WTC11 (cell line): ENCODE measurements around the gene ACTRT2. TPM values are rescaled to one million over a fixed set of nuclear protein-coding genes. Genes with fewer than 3 reads are reported as not detected.

Experiments used
- ATAC-seq: fragments of 200-7000 bp; cut with Tn5 transposase; 2 replicates; pipeline ENCODE4 v1.10.0; 2021; ENCODE audit warnings: mild to moderate bottlenecking, moderate library complexity
- CTCF ChIA-PET: fragments of 300-600 bp; sonication (Branson Sonifier 250); formaldehyde crosslinking; loops from one replicate; lab custom pipeline; 2021; ENCODE audit warnings: antibody characterized with exemption; lab: Charles Lee
- POLR2A ChIA-PET: fragments of 350-600 bp; sonication (Branson Sonifier 250); formaldehyde crosslinking; loops from one replicate; lab custom pipeline; 2021; ENCODE audit warnings: antibody characterized with exemption; lab: Charles Lee
- DNase-seq: peaks from one replicate; pipeline ENCODE4 v3.0.0; 2021; ENCODE audit warnings: low spot score
- H3K27ac Mint-ChIP-seq: 2 replicates; pipeline ENCODE4 v1.8.0; 2021; ENCODE audit warnings: mixed read lengths
- H3K27me3 Mint-ChIP-seq: 2 replicates; pipeline ENCODE4 v1.8.0; 2021; ENCODE audit warnings: low read depth, mild to moderate bottlenecking, moderate library complexity, mixed read lengths
- H3K36me3 Mint-ChIP-seq: 2 replicates; pipeline ENCODE4 v1.8.0; 2021; ENCODE audit warnings: mixed read lengths
- H3K4me1 Mint-ChIP-seq: 2 replicates; pipeline ENCODE4 v1.8.0; 2022; ENCODE audit warnings: mixed read lengths
- H3K4me3 Mint-ChIP-seq: 2 replicates; pipeline ENCODE4 v1.8.0; 2021; ENCODE audit warnings: mild to moderate bottlenecking, moderate library complexity, mixed read lengths
- H3K9me3 Mint-ChIP-seq: 2 replicates; pipeline ENCODE4 v1.8.0; 2021; ENCODE audit warnings: mixed read lengths
- EMX1 ChIP-seq: fragments of 250-450 bp; sonication (Bioruptor Pico); IDR thresholded peaks from 2 replicates; pipeline ENCODE4 v1.8.0; 2021; ENCODE audit warnings: mild to moderate bottlenecking
- ETV6 ChIP-seq: sonication (generic); formaldehyde crosslinking; IDR thresholded peaks from 2 replicates; pipeline ENCODE4 v1.8.1; 2022; ENCODE audit warnings: mild to moderate bottlenecking, missing genetic modification reagents
- FOXK1 ChIP-seq: sonication (generic); formaldehyde crosslinking; IDR thresholded peaks from 2 replicates; pipeline ENCODE4 v1.8.0; 2022; ENCODE audit warnings: mild to moderate bottlenecking, moderate library complexity, missing genetic modification reagents
- JUN ChIP-seq: sonication (generic); formaldehyde crosslinking; IDR thresholded peaks from 2 replicates; pipeline ENCODE4 v1.8.0; 2023; ENCODE audit warnings: mild to moderate bottlenecking, missing genetic modification reagents
- KAT7 ChIP-seq: sonication (generic); formaldehyde crosslinking; IDR thresholded peaks from 2 replicates; pipeline ENCODE4 v1.8.1; 2023; ENCODE audit warnings: missing genetic modification reagents, mild to moderate bottlenecking, borderline replicate concordance
- NFATC4 ChIP-seq: fragments of 250-450 bp; sonication (Bioruptor Pico); IDR thresholded peaks from 2 replicates; pipeline ENCODE4 v1.9.0; 2021; ENCODE audit warnings: mild to moderate bottlenecking
- NFYB ChIP-seq: sonication (generic); formaldehyde crosslinking; conservative IDR thresholded peaks from 2 replicates; pipeline ENCODE4 v1.8.0; 2022; ENCODE audit warnings: low read depth, missing genetic modification reagents
- NR1H2 ChIP-seq: sonication (generic); formaldehyde crosslinking; IDR thresholded peaks from 2 replicates; pipeline ENCODE4 v1.9.0; 2021; ENCODE audit warnings: mild to moderate bottlenecking, moderate library complexity, missing genetic modification reagents
- NR3C1 ChIP-seq: sonication (generic); formaldehyde crosslinking; conservative IDR thresholded peaks from 2 replicates; pipeline ENCODE4 v1.8.1; 2023; ENCODE audit warnings: low read depth, mild to moderate bottlenecking, missing genetic modification reagents
- PRRX2 ChIP-seq: fragments of 250-450 bp; sonication (Bioruptor Pico); IDR thresholded peaks from 2 replicates; pipeline ENCODE4 v1.8.0; 2021; ENCODE audit warnings: mild to moderate bottlenecking
- RELA ChIP-seq: sonication (generic); formaldehyde crosslinking; IDR thresholded peaks from 2 replicates; pipeline ENCODE4 v1.8.1; 2022; ENCODE audit warnings: missing genetic modification reagents, mild to moderate bottlenecking, borderline replicate concordance
- TEAD1 ChIP-seq: sonication (generic); formaldehyde crosslinking; IDR thresholded peaks from 2 replicates; pipeline ENCODE4 v1.8.0; 2022; ENCODE audit warnings: mild to moderate bottlenecking, missing genetic modification reagents
- TEAD4 ChIP-seq: sonication (generic); formaldehyde crosslinking; IDR thresholded peaks from 2 replicates; pipeline ENCODE4 v1.8.0; 2022; ENCODE audit warnings: mild to moderate bottlenecking, missing genetic modification reagents
- ZNF121 ChIP-seq: sonication (generic); formaldehyde crosslinking; IDR thresholded peaks from 2 replicates; pipeline ENCODE4 v1.8.0; 2023; ENCODE audit warnings: missing genetic modification reagents
- ZNF219 ChIP-seq: sonication (generic); formaldehyde crosslinking; IDR thresholded peaks from 2 replicates; pipeline ENCODE4 v1.8.0; 2023; ENCODE audit warnings: missing genetic modification reagents, mild to moderate bottlenecking, borderline replicate concordance
- ZNF423 ChIP-seq: fragments of 250-450 bp; sonication (Bioruptor Pico); IDR thresholded peaks from 2 replicates; pipeline ENCODE4 v2.1.2; 2022; ENCODE audit warnings: mild to moderate bottlenecking, moderate library complexity
- total RNA-seq: library from RNA; stranded (reverse); gene quantifications from 3 replicates; pipeline ENCODE4 v1.2.3, GENCODE V29; 2021
- TF ChIP-seq, protein P1 (sequence below): sonication (generic); formaldehyde crosslinking; IDR thresholded peaks from 2 replicates; pipeline ENCODE4 v1.8.1; 2022; ENCODE audit warnings: low read depth, mild to moderate bottlenecking, moderate library complexity, missing genetic modification reagents, borderline replicate concordance
- TF ChIP-seq, protein P2 (sequence below): sonication (generic); formaldehyde crosslinking; IDR thresholded peaks from 2 replicates; pipeline ENCODE4 v1.8.0; 2022; ENCODE audit warnings: mild to moderate bottlenecking, missing genetic modification reagents
- TF ChIP-seq, protein P3 (sequence below): sonication (generic); formaldehyde crosslinking; IDR thresholded peaks from 2 replicates; pipeline ENCODE4 v1.8.1; 2023; ENCODE audit warnings: mild to moderate bottlenecking, missing genetic modification reagents, moderate library complexity
- TF ChIP-seq, protein P4 (sequence below): sonication (generic); formaldehyde crosslinking; IDR thresholded peaks from 2 replicates; pipeline ENCODE4 v1.8.1; 2022; ENCODE audit warnings: low read depth, missing genetic modification reagents, borderline replicate concordance
- TF ChIP-seq, protein P5 (sequence below): sonication (generic); formaldehyde crosslinking; IDR thresholded peaks from 2 replicates; pipeline ENCODE4 v1.8.1; 2023; ENCODE audit warnings: mild to moderate bottlenecking, moderate library complexity, missing genetic modification reagents
- TF ChIP-seq, protein P6 (sequence below): sonication (generic); formaldehyde crosslinking; IDR thresholded peaks from 2 replicates; pipeline ENCODE4 v1.8.0; 2022; ENCODE audit warnings: mild to moderate bottlenecking, missing genetic modification reagents
- TF ChIP-seq, protein P7 (sequence below): sonication (generic); formaldehyde crosslinking; conservative IDR thresholded peaks from 2 replicates; pipeline ENCODE4 v1.8.1; 2023; ENCODE audit warnings: mild to moderate bottlenecking, low read depth, missing genetic modification reagents, moderate library complexity

The ACTRT2 gene
- total RNA-seq, 1 experiment from 2014 or later: not detected

DNA sequence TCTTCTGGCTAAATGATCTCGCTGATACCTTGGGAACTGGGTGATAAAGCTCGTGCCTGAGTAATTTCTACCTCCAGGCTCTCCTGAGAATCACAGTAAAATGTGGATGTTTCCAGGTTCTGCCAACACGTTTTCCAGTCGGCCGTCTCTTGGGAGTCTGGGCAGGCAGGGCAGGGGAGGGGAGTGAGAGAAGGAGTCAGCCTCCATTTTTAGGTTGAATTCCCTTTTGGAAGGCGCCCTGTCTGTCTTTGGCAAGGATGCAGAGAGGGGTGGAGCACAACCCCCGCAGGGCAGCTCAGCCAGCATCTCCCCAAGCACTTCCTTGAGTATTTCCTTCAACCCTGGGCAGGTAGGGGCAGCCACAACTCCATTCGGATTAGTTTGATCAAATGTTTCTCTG is 15.5 kb upstream of the ACTRT2 start (continued):
- TF ChIP-seq, protein P1, sequence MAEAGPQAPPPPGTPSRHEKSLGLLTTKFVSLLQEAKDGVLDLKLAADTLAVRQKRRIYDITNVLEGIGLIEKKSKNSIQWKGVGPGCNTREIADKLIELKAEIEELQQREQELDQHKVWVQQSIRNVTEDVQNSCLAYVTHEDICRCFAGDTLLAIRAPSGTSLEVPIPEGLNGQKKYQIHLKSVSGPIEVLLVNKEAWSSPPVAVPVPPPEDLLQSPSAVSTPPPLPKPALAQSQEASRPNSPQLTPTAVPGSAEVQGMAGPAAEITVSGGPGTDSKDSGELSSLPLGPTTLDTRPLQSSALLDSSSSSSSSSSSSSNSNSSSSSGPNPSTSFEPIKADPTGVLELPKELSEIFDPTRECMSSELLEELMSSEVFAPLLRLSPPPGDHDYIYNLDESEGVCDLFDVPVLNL (CRISPR knock-in tag): no peak
- TF ChIP-seq EMX1 (CRISPR knock-in tag) (no peak), ETV6 (CRISPR knock-in tag) (no peak), RELA (CRISPR knock-in tag) (no peak)
- TF ChIP-seq, protein P2, sequence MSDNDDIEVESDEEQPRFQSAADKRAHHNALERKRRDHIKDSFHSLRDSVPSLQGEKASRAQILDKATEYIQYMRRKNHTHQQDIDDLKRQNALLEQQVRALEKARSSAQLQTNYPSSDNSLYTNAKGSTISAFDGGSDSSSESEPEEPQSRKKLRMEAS (CRISPR knock-in tag): no peak

DNA sequence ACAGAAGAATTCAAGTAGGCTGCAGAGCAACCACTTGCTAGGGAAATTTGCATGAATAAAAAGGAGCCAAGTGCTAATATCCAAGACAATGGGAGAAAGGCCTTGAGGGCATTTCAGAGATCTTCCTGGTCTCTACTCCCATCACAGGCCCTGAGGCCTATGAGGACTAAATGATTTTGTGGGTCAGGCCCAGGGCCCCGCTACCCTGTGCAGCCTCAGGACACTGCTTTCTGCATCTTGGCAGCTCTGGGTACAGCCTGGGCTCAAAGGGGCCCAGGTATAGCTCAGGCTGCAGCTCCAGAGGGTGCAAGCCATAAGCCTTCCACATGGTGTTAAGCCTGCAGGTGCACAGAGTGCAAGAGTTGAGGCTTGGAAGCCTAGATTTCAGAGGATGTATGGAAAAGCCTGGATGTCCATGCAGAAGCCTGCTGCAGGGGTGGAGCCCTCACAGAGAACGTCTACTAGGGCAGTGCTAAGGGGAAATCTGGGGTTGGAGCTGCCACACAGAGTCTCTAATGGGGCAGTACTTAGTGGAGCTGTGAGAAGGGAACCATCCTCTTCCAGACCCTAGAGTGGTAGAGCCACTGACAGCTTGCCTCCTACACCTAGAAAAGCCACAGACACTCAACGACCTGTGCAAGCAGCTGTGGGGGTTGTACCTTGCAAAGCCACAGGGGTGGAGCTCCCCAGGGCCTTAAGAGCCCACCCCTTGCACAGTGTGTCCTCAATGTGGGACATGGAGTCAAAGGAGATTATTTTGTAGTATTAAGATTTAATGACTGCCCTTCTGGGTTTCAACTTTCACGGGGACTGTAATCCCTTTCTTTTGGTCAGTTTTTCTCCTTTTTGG is 13.7 kb upstream of the ACTRT2 start:
- H3K36me3 Mint-ChIP-seq: peaks cover 36% of the 10 kb centered on the region
- no peak overlapping the region for H3K4me3 Mint-ChIP-seq
- no peak overlapping the region for H3K27ac Mint-ChIP-seq
- ATAC-seq (no peak), DNase-seq (no peak)
- TF ChIP-seq, protein P3, sequence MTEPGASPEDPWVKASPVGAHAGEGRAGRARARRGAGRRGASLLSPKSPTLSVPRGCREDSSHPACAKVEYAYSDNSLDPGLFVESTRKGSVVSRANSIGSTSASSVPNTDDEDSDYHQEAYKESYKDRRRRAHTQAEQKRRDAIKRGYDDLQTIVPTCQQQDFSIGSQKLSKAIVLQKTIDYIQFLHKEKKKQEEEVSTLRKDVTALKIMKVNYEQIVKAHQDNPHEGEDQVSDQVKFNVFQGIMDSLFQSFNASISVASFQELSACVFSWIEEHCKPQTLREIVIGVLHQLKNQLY (CRISPR knock-in tag): no peak
- TF ChIP-seq ZNF423 (no peak), RELA (CRISPR knock-in tag) (no peak), NFATC4 (no peak), TEAD1 (CRISPR knock-in tag) (no peak), FOXK1 (CRISPR knock-in tag) (no peak), NR1H2 (CRISPR knock-in tag) (no peak), PRRX2 (CRISPR knock-in tag) (no peak), TEAD4 (no peak), ZNF219 (CRISPR knock-in tag) (no peak), NR3C1 (no peak)
- TF ChIP-seq, protein P4, sequence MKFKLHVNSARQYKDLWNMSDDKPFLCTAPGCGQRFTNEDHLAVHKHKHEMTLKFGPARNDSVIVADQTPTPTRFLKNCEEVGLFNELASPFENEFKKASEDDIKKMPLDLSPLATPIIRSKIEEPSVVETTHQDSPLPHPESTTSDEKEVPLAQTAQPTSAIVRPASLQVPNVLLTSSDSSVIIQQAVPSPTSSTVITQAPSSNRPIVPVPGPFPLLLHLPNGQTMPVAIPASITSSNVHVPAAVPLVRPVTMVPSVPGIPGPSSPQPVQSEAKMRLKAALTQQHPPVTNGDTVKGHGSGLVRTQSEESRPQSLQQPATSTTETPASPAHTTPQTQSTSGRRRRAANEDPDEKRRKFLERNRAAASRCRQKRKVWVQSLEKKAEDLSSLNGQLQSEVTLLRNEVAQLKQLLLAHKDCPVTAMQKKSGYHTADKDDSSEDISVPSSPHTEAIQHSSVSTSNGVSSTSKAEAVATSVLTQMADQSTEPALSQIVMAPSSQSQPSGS (CRISPR knock-in tag): no peak
- TF ChIP-seq, protein P5, sequence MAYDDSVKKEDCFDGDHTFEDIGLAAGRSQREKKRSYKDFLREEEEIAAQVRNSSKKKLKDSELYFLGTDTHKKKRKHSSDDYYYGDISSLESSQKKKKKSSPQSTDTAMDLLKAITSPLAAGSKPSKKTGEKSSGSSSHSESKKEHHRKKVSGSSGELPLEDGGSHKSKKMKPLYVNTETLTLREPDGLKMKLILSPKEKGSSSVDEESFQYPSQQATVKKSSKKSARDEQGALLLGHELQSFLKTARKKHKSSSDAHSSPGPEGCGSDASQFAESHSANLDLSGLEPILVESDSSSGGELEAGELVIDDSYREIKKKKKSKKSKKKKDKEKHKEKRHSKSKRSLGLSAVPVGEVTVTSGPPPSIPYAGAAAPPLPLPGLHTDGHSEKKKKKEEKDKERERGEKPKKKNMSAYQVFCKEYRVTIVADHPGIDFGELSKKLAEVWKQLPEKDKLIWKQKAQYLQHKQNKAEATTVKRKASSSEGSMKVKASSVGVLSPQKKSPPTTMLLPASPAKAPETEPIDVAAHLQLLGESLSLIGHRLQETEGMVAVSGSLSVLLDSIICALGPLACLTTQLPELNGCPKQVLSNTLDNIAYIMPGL (CRISPR knock-in tag): no peak
- H3K27me3 Mint-ChIP-seq: peaks cover 18% of the 10 kb centered on the region
- ChIA-PET POLR2A (no interaction called here), CTCF (interaction anchor here (0.6 kb wide), 1 partner anchor 405 kb away, joined by 3 read pairs; no protein-coding TSS in a partner anchor)
- H3K4me1 Mint-ChIP-seq: no peaks in the 10 kb centered on the region
- peaks cover 52% of the 10 kb centered on the region for H3K9me3 Mint-ChIP-seq

DNA sequence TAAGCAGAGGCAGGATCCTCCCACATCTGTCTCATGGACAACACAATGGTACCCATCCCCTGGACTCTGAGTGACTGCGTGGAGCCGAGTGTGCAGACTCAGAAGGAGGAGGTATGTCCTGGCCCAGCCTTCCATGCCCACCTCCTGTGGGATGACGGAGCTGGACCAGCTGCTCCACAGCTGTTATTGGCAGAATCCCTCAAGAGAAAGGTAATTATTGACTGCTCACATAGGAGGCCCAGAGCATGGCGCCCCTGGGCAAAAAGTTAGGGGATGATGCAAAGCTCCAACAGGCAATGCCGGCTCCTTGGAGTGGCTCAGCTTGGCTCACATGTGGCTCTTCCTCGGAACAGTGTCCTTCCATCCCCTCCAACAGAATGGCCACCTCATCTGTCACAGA is 12.2 kb upstream of the ACTRT2 start:
- DNase-seq: no peak
- no peak for ATAC-seq
- Mint-ChIP-seq H3K4me1 (peaks cover 9% of the 10 kb centered on the region), H3K4me3 (no peak overlapping the region), H3K27ac (no peak overlapping the region), H3K36me3 (peaks cover 34% of the 10 kb centered on the region), H3K27me3 (peaks cover 23% of the 10 kb centered on the region), H3K9me3 (peaks cover 48% of the 10 kb centered on the region)
- CTCF ChIA-PET: no interaction called here
- POLR2A ChIA-PET: no interaction called here
- TF ChIP-seq, protein P6, sequence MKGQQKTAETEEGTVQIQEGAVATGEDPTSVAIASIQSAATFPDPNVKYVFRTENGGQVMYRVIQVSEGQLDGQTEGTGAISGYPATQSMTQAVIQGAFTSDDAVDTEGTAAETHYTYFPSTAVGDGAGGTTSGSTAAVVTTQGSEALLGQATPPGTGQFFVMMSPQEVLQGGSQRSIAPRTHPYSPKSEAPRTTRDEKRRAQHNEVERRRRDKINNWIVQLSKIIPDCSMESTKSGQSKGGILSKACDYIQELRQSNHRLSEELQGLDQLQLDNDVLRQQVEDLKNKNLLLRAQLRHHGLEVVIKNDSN (CRISPR knock-in tag): no peak
- TF ChIP-seq EMX1 (CRISPR knock-in tag) (no peak), NFYB (CRISPR knock-in tag) (no peak), JUN (CRISPR knock-in tag) (no peak), KAT7 (CRISPR knock-in tag) (no peak), ZNF121 (no peak)
- TF ChIP-seq, protein P7, sequence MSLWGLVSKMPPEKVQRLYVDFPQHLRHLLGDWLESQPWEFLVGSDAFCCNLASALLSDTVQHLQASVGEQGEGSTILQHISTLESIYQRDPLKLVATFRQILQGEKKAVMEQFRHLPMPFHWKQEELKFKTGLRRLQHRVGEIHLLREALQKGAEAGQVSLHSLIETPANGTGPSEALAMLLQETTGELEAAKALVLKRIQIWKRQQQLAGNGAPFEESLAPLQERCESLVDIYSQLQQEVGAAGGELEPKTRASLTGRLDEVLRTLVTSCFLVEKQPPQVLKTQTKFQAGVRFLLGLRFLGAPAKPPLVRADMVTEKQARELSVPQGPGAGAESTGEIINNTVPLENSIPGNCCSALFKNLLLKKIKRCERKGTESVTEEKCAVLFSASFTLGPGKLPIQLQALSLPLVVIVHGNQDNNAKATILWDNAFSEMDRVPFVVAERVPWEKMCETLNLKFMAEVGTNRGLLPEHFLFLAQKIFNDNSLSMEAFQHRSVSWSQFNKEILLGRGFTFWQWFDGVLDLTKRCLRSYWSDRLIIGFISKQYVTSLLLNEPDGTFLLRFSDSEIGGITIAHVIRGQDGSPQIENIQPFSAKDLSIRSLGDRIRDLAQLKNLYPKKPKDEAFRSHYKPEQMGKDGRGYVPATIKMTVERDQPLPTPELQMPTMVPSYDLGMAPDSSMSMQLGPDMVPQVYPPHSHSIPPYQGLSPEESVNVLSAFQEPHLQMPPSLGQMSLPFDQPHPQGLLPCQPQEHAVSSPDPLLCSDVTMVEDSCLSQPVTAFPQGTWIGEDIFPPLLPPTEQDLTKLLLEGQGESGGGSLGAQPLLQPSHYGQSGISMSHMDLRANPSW (CRISPR knock-in tag): no peak
